ENCODE results near the gene SMPDL3A. TPM values are rescaled to one million over a fixed set of nuclear protein-coding genes. Genes with fewer than 3 reads are reported as not detected.

The SMPDL3A gene
- total and polyA plus RNA-seq, 2 of the 13 experiments (the other 11 are each of a cell fraction or from before 2014, with no cell fraction given): 7.8 to 17.3 TPM

GRCh38 chr6:122753000-122753687 is 35.9 kb upstream of the SMPDL3A start:
- 49% methylated on average over 10 of the region's 10 CpGs for WGBS (ENCODE audit: low lambda C conversion rate)
- Histone ChIP-seq H3K9me3 (ENCODE audit: low read length) (no peaks in the 10 kb centered on the region), H3K4me2 (ENCODE audit: low read depth, low read length) (peak overlapping the region; percentile 18; the same call in 1 of the 2 replicates), H3K4me1 (ENCODE audit: insufficient read depth, low read length) (no peaks in the 10 kb centered on the region), H3K79me2 (ENCODE audit: insufficient read depth, low read length) (no peaks in the 10 kb centered on the region), H3K27me3 (ENCODE audit: control insufficient read depth in 1 of 2, insufficient read depth in 2 of 2, low read length in 2 of 2) (no peaks in the 10 kb centered on the region), H4K20me1 (ENCODE audit: insufficient read depth, low read length) (no peaks in the 10 kb centered on the region), H3K36me3 (replicated peaks in 1 of 2; ENCODE audit: control insufficient read depth in 1 of 2, insufficient read depth in 2 of 2, low read length in 2 of 2) (no peaks in the 10 kb centered on the region), H3K9ac (ENCODE audit: insufficient read depth, low read depth, low read length) (no peak overlapping the region), H3K4me3 (replicated peaks in 1 of 3; ENCODE audit: insufficient read depth in 1 of 3, low read depth in 2 of 3, low read length in 3 of 3) (no peak overlapping the region), H2AFZ (ENCODE audit: low read length) (no peak overlapping the region), H3K27ac (ENCODE audit: extremely low read length, insufficient read depth, low read length) (no peak overlapping the region)
- intact Hi-C loops (cut with micrococcal nuclease; ENCODE audit: unreplicated experiment): no loop called here
- BruUV-seq (replicated peaks): no TSS peak
- CTCF ChIA-PET (ENCODE audit: low intra/inter-chr PET ratio, low total read pairs): no interaction called here
- in situ Hi-C loops (cut with HindIII; ENCODE audit: extremely low pct_ligation_motif_present, low pct_unique_long_range_greater_than_20kb): no loop called here
- DNase-seq (ENCODE audit: low spot score): no peak
- ATAC-seq: no peak
- POLR2A ChIA-PET: no interaction called here
- TF ChIP-seq ZBTB7B (CRISPR knock-in tag; IDR thresholded peaks at IDR 0.05) (no peak), ZNF501 (CRISPR knock-in tag; IDR thresholded peaks at IDR 0.05) (no peak), MIXL1 (CRISPR knock-in tag; IDR thresholded peaks at IDR 0.05) (no peak), EED (CRISPR knock-in tag; IDR thresholded peaks at IDR 0.05) (no peak), U2AF2 (IDR thresholded peaks at IDR 0.05; ENCODE audit: low read depth, low read length) (no peak), SNRNP70 (IDR thresholded peaks at IDR 0.05; ENCODE audit: low read depth, low read length) (no peak), ZNF724P (CRISPR knock-in tag; IDR thresholded peaks at IDR 0.05; ENCODE audit: borderline replicate concordance) (no peak), ZNF251 (CRISPR knock-in tag; IDR thresholded peaks at IDR 0.05) (no peak), NFIC (IDR thresholded peaks at IDR 0.05; ENCODE audit: low read length) (no peak), ZNF878 (CRISPR knock-in tag; IDR thresholded peaks at IDR 0.05) (no peak), ZSCAN29 (CRISPR knock-in tag; conservative IDR thresholded peaks at IDR 0.05) (no peak), TFDP2 (CRISPR knock-in tag; IDR thresholded peaks at IDR 0.05) (no peak), SUZ12 (IDR thresholded peaks at IDR 0.05; ENCODE audit: low read depth, low read length) (no peak)
- no peak for FAIRE-seq
